Measurements from ENCODE around the gene GLT8D1. TPM values are rescaled to one million over a fixed set of nuclear protein-coding genes. Genes with fewer than 3 reads are reported as not detected.
A peak's percentile ranks its signal among the peaks of the same experiment; 100 is the strongest.
"Not testable (repeated sequence)": the region's sequence is repeated elsewhere in the genome, so short reads cannot be mapped to it uniquely, and the experiment has no call there.

Gene GLT8D1
- total RNA-seq, 1 donor from 2014 or later: 37.1 TPM

- Histone ChIP-seq H3K27ac (no peak overlapping the region), H3K4me3 (no peak overlapping the region), H3K4me1 (no peaks in the 10 kb centered on the region), H3K36me3 (peaks cover 100% of the 10 kb centered on the region), H3K27me3 (ENCODE audit: low read depth) (no peaks in the 10 kb centered on the region), H3K9me3 (no peaks in the 10 kb centered on the region)
- ATAC-seq (no peak), DNase-seq (no peak)
- peak; percentile 47 for TF ChIP-seq CTCF (IDR thresholded peaks at IDR 0.05)
- intact Hi-C loops (cut with DNase I): no loop called here
Observed at GRCh38 chr3:52742418-52743041, 36.9 kb upstream of the GLT8D1 start.

GRCh38 chr3:52739730-52740129 lies 34.1 kb upstream of the GLT8D1 start:
- intact Hi-C loops (cut with DNase I): no loop called here
- peaks cover 99% of the 10 kb centered on the region for H3K36me3 ChIP-seq

GRCh38 chr3:52733256-52733891 lies 27.8 kb upstream of the GLT8D1 start:
- Histone ChIP-seq H3K36me3 (peaks cover 83% of the 10 kb centered on the region), H3K27me3 (ENCODE audit: low read depth) (no peaks in the 10 kb centered on the region), H3K27ac (no peak overlapping the region), H3K9me3 (peaks cover 5% of the 10 kb centered on the region), H3K4me1 (no peaks in the 10 kb centered on the region), H3K4me3 (no peak overlapping the region)
- no peak for ATAC-seq
- no peak for DNase-seq
- intact Hi-C loops (cut with DNase I): no loop called here
- no peak for TF ChIP-seq CTCF (IDR thresholded peaks at IDR 0.05)

More at GRCh38 chr3:52739730-52740129, 34.1 kb upstream of the GLT8D1 start:
- Histone ChIP-seq H3K4me1 (no peaks in the 10 kb centered on the region), H3K27ac (no peak overlapping the region), H3K9me3 (no peaks in the 10 kb centered on the region), H3K4me3 (no peak overlapping the region), H3K27me3 (ENCODE audit: low read depth) (no peaks in the 10 kb centered on the region)
- DNase-seq (no peak), ATAC-seq (no peak)
- TF ChIP-seq CTCF (IDR thresholded peaks at IDR 0.05): no peak

- H3K36me3 ChIP-seq: peaks cover 65% of the 10 kb centered on the region
- no peaks in the 10 kb centered on the region for H3K27me3 ChIP-seq (ENCODE audit: low read depth)
- no peaks in the 10 kb centered on the region for H3K4me1 ChIP-seq
- no peak for ATAC-seq
- TF ChIP-seq CTCF (IDR thresholded peaks at IDR 0.05): no peak
- no peak overlapping the region for H3K27ac ChIP-seq
- no peak overlapping the region for H3K4me3 ChIP-seq
- no peak for DNase-seq
- intact Hi-C loops (cut with DNase I): no loop called here
- H3K9me3 ChIP-seq: peaks cover 5% of the 10 kb centered on the region
Observed at GRCh38 chr3:52731590-52731989, 26.0 kb upstream of the GLT8D1 start.

DNA sequence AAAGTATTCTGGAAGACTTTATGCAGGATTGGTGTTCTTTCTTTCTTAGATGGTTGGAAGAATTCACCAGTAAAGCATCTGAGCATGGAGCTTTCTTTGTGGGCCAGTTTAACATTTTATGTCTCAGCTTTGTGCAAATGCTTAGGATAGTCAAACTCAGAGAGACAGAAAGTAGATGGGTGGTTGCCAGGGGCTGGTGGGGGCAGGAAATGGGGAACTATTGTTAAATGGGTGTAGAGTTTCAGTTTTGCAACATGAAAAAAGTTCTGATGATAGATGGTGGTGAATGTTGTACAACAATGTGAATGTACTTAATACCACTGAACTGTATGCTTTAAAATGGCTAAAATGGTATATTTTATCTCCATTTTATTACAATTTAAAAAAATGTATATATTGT lies 25.1 kb upstream of the GLT8D1 start:
- intact Hi-C loops (cut with DNase I): no loop called here
- no peaks in the 10 kb centered on the region for H3K4me1 ChIP-seq
- peaks cover 56% of the 10 kb centered on the region for H3K36me3 ChIP-seq
- ATAC-seq (no peak), DNase-seq (no peak)
- H3K27me3 ChIP-seq (ENCODE audit: low read depth): no peaks in the 10 kb centered on the region
- H3K4me3 ChIP-seq: no peak overlapping the region
- no peak for TF ChIP-seq CTCF (IDR thresholded peaks at IDR 0.05)
- no peak overlapping the region for H3K27ac ChIP-seq
- peaks cover 5% of the 10 kb centered on the region for H3K9me3 ChIP-seq

DNA sequence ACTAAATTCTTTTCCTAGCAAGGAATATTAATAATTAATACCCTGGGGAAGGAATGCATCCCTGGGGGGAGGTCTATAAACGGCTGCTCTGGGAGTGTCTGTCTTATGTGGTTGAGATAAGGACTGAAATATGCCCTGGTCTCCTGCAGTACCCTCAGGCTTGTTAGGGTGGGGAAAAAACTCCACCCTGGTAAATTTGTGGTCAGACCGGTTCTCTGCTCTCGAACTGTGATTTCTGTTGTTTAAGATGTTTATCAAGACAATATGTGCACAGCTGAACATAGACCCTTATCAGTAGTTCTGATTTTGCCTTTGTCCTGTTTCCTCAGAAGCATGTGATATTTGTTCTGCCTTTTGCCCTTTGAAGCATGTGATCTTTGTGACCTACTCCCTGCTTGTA lies 23.2 kb upstream of the GLT8D1 start:
- DNase-seq; H3K27me3 ChIP-seq (ENCODE audit: low read depth); ATAC-seq; intact Hi-C loops (cut with DNase I); H3K4me3 ChIP-seq; H3K9me3 ChIP-seq; H3K27ac ChIP-seq; H3K4me1 ChIP-seq: not testable (repeated sequence)
- peaks cover 38% of the 10 kb centered on the region for H3K36me3 ChIP-seq
